ENCODE data around the gene SAFB.
"Not testable (repeated sequence)": the region's sequence is repeated elsewhere in the genome, so short reads cannot be mapped to it uniquely, and the experiment has no call there.

The SAFB gene

GRCh38 chr19:5595745-5596144 is 27.1 kb upstream of the SAFB start:
- DNase-seq: no peak

DNA sequence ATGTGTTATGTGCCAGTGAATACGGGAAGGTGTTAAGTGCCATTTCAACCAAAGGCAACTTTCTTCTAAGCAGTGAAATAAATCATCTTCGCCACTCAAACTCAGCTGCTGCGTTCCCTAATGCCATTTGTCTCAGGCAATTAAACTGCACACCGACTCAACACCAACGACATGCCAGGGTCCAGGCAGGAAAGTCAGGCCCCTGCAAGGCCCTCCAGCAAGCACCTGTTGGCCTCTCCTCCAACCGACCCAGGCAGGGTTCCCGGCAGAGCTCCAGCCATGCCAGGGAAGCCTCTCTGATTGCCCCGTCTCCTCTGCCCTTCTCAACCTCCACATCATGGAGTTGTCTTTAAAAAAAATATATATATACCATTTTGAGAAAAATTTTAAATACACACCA is 22.1 kb upstream of the SAFB start:
- DNase-seq: no peak

GRCh38 chr19:5603626-5604025 is 19.3 kb upstream of the SAFB start:
- DNase-seq: no peak

- DNase-seq: no peak
These were observed 17.5 kb upstream of the SAFB start for GRCh38 chr19:5605362-5605761.

- no peak for DNase-seq
These were observed 15.3 kb upstream of the SAFB start for GRCh38 chr19:5607318-5608275.

DNA sequence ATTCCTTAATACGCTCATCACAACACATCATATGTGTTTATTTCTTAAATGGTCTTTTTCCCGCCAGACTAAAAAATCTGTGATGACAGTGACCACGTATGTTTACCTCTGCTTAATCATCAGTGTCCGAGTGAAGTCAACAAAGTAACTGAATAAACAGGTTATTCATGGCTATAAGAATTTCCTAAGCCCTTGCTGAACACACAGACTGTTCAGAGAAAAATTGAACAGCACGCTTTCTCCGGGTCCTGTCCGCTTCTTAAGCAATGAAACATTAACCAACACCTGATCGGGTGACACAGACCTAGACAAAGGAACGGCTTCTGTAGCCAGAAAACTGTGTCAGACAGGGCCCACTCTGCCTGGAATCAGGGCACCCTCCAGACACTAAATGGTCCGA is 14.6 kb upstream of the SAFB start:
- no peak for DNase-seq

- DNase-seq: not testable (repeated sequence)
These were observed 14.1 kb upstream of the SAFB start for GRCh38 chr19:5608766-5609165.

DNA sequence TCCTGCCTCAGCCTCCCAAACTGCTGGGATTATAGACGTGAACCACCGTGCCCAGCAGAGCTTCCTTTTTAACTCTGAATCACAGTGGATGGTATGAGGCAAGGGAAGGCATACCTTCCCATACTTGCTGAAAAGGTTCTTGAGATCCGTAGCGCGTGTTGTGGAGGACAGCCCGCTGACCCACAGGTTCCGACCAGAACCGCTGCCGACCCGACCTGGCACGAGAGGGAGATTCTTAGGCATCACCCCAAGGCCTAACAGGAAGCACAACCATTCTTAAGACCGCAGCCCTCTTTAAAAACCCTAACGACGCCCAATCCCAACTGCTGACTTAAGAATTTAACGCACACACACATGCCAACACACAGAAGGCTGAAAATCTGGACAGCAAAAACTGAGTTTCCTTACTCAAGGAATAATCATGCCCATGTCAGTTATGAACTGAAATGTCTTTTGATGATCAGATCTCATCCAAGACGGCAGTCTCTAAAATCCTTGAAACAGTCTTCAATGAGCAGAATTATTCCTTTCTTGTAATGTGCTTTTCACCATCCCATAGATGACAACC is 12.9 kb upstream of the SAFB start:
- no peak for DNase-seq

GRCh38 chr19:5612891-5613865 is 9.7 kb upstream of the SAFB start:
- no peak for DNase-seq

- DNase-seq: no peak
These were observed 7.0 kb upstream of the SAFB start for GRCh38 chr19:5615756-5616327.

- DNase-seq: no peak
These were observed 5.8 kb upstream of the SAFB start for GRCh38 chr19:5617080-5617479.

DNA sequence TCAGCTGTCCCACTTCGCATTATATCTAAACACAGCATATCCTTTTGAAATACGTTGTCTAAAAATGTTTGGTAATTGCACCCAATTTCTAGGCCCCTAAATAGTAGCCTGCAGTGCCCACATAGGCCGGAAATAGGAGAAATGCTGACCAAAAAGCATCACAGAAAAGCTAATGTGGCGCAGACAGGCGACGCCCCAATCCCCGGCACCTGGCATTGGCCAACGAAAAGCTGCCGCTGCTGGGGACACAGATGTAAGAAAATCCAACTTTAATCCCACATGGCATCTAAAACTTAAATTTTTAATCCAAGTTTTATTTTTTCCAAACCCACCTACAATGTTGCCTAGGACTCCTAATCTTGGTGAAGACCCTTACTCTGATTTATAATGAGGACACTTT is 4.3 kb upstream of the SAFB start:
- DNase-seq: no peak

GRCh38 chr19:5619946-5620345 is 2.9 kb upstream of the SAFB start:
- no peak for DNase-seq

DNA sequence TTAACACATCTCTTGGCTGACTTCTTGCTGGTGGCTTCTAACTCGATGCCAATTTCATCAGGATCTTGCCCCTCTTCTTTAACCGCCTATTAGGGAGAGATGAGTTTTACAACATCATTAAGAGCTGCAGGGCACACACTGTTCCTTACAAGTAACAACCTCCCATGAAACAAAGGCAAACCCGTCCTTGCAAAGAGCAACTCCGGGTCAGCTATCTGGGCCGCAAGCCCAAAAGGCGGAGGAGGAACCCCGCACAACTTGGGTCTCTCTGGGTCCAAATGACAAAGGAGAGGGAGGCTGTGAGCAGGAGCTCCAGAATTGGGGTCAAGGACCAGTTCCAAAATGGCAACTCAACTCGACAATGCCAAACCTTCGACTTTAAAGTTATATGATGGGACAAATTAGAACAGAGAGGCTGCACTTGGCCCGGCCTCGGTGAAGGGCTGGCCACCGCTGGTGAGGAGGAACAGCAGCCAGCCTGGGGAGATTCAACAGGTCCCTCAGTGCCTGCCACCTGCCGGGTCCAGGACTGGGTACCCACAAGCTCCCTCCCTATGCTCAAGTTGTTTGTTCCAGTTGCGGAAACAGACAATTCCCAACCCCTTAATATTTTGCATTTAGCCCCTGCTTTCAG is 1.5 kb upstream of the SAFB start:
- DNase-seq: peak; percentile 13

DNA sequence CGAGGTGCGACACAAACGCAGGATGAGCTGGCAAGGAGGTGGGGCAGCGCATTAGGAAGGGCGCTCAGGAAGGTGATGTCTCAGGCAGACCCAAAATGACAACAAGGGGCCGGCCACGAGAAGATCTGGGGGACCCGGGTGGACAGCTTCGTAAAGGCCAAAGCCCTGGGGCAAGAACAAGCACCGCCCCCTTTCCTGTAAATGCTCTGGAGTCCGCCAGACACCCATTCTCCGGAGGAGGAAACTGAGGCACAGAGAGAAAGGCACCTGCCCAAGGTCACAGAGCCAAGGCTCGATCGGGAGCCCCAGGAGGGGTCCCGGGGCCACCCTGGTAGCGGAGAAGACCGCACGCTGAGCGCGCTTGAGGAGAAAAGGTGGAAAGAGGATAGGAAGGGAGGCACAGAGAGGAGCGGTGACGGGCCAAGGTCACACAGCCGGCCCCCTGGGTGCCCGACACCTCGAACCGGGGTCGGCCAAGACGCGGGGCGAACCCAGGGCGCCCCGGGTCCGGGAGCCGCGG is 878 bp upstream of the SAFB start:
- DNase-seq: no peak

DNA sequence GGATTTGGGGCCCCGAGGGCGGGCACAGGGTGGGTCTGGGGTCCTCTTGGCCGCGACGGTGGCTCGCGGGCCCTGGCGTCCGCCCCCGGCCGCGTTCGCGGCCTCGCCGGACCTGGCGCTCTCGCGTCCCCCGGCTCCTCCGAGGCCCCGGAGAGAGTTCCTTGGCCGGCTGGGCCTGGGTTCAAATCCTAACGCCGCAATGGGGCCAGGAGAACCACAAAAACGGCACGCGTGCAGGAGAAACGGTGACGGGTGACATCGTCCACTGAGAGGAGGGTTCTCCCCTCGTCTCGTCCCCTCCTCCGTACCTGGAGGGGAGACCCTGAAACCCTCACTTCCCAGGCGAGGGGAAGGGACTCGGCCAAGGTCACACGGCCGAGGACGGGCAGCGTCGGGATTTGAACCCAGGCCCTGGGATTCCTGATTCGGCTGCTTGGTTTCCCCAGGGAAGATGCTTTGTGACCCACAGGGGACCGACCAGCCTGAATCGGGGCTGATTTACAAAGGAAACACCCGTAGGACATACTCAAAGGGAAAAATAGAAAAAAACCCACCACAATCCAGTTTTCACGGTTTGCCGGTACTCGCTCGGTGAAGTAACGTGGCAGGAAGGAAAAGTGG is 624 bp downstream of the SAFB start:
- peak; percentile 24 for DNase-seq

DNA sequence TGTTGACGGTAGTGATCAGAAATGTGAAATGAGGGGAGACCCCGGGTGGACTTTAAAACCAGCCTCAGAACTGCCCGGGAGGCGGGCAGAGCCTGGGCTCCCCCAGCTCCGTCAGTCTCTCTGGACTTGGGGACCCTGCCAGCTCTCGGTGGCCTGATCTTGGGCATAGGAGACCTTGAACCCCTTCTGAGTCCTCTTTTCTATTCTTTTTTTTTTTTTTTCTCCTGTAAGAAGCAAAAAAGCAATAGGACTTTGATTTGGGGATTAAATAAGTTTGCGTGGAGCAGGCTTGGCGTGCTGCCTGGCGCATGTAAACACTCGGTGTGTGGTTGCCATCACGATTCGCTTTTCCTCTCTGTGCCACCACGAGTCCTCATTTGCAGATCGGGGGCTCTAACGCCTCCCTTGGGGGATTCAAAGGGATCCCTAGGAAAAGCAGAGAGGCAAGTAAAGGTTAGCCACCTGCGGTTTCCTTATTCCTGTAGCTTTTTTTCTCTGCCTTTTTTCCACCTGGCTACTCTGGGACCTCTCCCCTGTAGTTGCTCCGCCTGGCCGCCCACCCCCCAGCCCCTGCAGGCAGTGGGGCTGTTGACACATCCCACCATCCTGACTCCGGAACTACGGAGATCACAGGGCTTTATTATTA is 1.3 kb downstream of the SAFB start:
- peak; percentile 17 for DNase-seq

- DNase-seq: no peak
These were observed 1.9 kb downstream of the SAFB start for GRCh38 chr19:5624741-5625278.

DNA sequence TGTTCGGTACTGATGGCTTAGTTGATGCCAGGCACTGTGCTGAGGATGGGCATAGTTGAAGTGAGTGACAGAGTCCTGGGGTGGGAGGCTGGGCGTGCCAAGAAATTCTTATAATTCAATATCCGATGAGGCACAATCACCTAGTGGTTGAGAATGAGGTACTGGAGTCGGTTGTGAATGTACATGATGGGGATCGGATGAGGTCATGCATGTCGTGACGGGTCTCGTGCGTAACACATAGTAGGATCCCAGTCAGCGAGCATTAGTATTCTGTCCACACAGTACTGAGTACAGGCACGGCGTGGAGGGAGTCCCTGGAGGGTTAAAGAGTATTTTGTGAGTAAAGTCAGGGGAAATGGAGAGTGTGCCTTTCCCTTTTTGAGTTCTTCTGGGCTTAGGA is 2.8 kb downstream of the SAFB start:
- no peak for DNase-seq

DNA sequence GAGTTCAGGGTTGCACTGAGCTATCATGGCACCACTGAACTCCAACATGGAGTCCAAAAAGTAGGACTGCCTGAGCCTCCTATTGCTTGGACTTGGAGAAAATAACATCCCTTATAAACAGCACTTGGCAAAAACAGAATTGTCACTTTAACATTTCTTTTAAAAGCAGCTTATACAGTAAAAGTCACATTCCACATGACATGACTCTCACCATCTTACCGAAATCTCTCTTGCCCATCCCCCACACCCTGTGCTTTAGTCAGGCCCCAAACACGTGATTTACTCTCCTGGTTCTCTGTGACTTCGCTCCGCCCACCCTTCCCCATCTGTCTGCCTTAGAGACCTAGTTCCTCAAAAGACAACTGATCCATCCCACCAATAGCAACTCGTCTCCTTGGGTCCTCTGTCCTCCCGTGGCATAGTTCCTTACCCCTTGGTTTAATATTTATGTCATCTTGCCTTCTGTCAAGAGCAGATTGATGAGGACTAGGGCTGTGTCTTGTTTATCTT is 4.6 kb downstream of the SAFB start:
- peak; percentile 35 for DNase-seq

DNA sequence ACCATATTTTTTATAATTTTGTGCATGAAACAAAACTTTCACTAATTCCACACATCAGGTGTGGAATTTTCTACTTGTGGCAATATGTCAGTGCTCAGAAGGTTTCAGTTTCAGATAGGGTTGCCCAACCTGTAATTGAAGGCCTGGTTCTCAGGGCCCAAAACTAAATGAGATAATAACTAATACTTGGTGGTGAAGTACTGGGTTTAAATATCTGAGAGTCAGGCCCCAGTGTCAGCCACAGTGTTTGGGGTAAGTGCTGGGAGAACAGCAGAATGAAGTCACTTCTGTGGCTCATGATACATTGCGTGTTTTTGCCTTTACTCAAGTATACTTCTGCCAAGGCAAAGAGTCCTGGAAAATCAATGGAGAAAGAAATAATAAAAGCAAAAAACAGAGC is 5.6 kb downstream of the SAFB start:
- no peak for DNase-seq
